HL-60 (cell line): ENCODE results near the gene DNAJC18.

Experiments
- DNase-seq, 2 experiments: peaks; one replicate each; pipeline ENCODE4 v3.0.0-alpha.2; 2010 to 2020; ENCODE audit warnings: low read depth in 1 of 2, low spot score in 1 of 2
- H3K27ac ChIP-seq: fragments of 250-450 bp; sonication (Bioruptor Pico); replicated peaks from 2 replicates; pipeline ENCODE4 v1.5.1; 2020; ENCODE audit warnings: mild to moderate bottlenecking, moderate library complexity
- H3K27me3 ChIP-seq: fragments of 250-450 bp; sonication (Bioruptor Pico); 2 replicates; pipeline ENCODE4 v1.5.1; 2021; ENCODE audit warnings: mild to moderate bottlenecking, moderate library complexity; ENCODE audit not compliant: insufficient read depth, poor library complexity, severe bottlenecking
- H3K4me3 ChIP-seq: replicated peaks from 2 replicates; pipeline ENCODE4 v1.5.1; 2011; ENCODE audit warnings: mild to moderate bottlenecking, control low read depth, low read length; ENCODE audit not compliant: insufficient read depth
- CTCF ChIP-seq: IDR thresholded peaks from one replicate; pipeline ENCODE4 v1.5.1; 2011; ENCODE audit warnings: low read length, control low read depth, inconsistent platforms; ENCODE audit not compliant: insufficient read depth
- GABPA ChIP-seq: IDR thresholded peaks from 2 replicates; pipeline ENCODE4 v1.6.1; 2012; ENCODE audit warnings: low read depth
- POLR2AphosphoS5 ChIP-seq: IDR thresholded peaks from 2 replicates; pipeline ENCODE4 v1.6.1; 2012; ENCODE audit warnings: low read depth
- REST ChIP-seq: IDR thresholded peaks from 2 replicates; pipeline ENCODE4 v1.6.1; 2012; ENCODE audit warnings: low read depth; ENCODE audit not compliant: insufficient replicate concordance
- SPI1 ChIP-seq: IDR thresholded peaks from 2 replicates; pipeline ENCODE4 v1.6.1; 2012; ENCODE audit warnings: low read depth, mild to moderate bottlenecking, borderline replicate concordance

The DNAJC18 gene

GRCh38 chr5:139382807-139383206 lies 56.5 kb downstream of the DNAJC18 start:
- no peak overlapping the region for H3K4me3 ChIP-seq
- H3K27me3 ChIP-seq: no peaks in the 10 kb centered on the region
- no peak for DNase-seq
- TF ChIP-seq POLR2AphosphoS5 (no peak), REST (no peak), CTCF (no peak), GABPA (no peak), SPI1 (no peak)
- no peak overlapping the region for H3K27ac ChIP-seq

GRCh38 chr5:139381837-139382761 lies 57.2 kb downstream of the DNAJC18 start:
- no peak overlapping the region for H3K4me3 ChIP-seq
- H3K27me3 ChIP-seq: no peaks in the 10 kb centered on the region
- H3K27ac ChIP-seq: no peak overlapping the region
- DNase-seq: no peak
- TF ChIP-seq POLR2AphosphoS5 (no peak), REST (no peak), SPI1 (no peak)

- Histone ChIP-seq H3K27ac (no peak overlapping the region), H3K27me3 (no peaks in the 10 kb centered on the region)
- no peak for DNase-seq
Measured at GRCh38 chr5:139379626-139380449, 59.5 kb downstream of the DNAJC18 start.

More at GRCh38 chr5:139379626-139380449, 59.5 kb downstream of the DNAJC18 start:
- TF ChIP-seq REST (no peak), POLR2AphosphoS5 (no peak), GABPA (no peak), SPI1 (no peak), CTCF (no peak)
- no peak overlapping the region for H3K4me3 ChIP-seq
